ENCODE results near the gene KIAA0825. TPM values are rescaled to one million over a fixed set of nuclear protein-coding genes. Genes with fewer than 3 reads are reported as not detected.

KIAA0825 gene
- total and polyA plus RNA-seq, 2 experiments from 2014 or later = 1.7 to 1.8 TPM

- TF ChIP-seq ZNF114 (CRISPR knock-in tag; IDR thresholded peaks at IDR 0.05) (no peak), EZH2 (IDR thresholded peaks at IDR 0.05; ENCODE audit: low read depth, unreplicated experiment) (no peak), CTCF (conservative IDR thresholded peaks at IDR 0.05; ENCODE audit: low read depth in 2 of 2) (no peak), JUNB (IDR thresholded peaks at IDR 0.05; ENCODE audit: unreplicated experiment) (no peak), NANOG (IDR thresholded peaks at IDR 0.05; ENCODE audit: borderline replicate concordance) (no peak), EZH2phosphoT487 (IDR thresholded peaks at IDR 0.05; ENCODE audit: unreplicated experiment) (no peak), STAT1 (IDR thresholded peaks at IDR 0.05; ENCODE audit: unreplicated experiment) (no peak)
- Histone ChIP-seq H3K9me2 (ENCODE audit: insufficient read depth) (no peaks in the 10 kb centered on the region), H3F3A (replicated peaks; ENCODE audit: low read depth) (no peaks in the 10 kb centered on the region), H3K27ac (ENCODE audit: low read depth) (peak overlapping the region; percentile 39; the same call in 1 of the 2 replicates), H3K27me3 (ENCODE audit: insufficient read depth) (no peaks in the 10 kb centered on the region), H3K4me2 (no peak overlapping the region), H3K4me1 (ENCODE audit: insufficient read depth) (peaks cover 7% of the 10 kb centered on the region; the same call in 1 of the 2 replicates), H3K79me2 (replicated peaks; ENCODE audit: insufficient read depth) (peaks cover 85% of the 10 kb centered on the region), H4K20me1 (replicated peaks; ENCODE audit: insufficient read depth) (no peaks in the 10 kb centered on the region), H2AFZ (no peak overlapping the region), H3K36me3 (ENCODE audit: insufficient read depth) (no peaks in the 10 kb centered on the region), H3K4me3 (no peak overlapping the region)
- H3K9me3 Mint-ChIP-seq = no peaks in the 10 kb centered on the region
- no peaks in the 10 kb centered on the region for H3K27me3 Mint-ChIP-seq (ENCODE audit: insufficient read depth, low read depth, poor library complexity)
- DNase-seq (ENCODE audit: low spot score) (no peak), ATAC-seq (no peak)
- peaks cover 7% of the 10 kb centered on the region; the same call in 2 of the 3 replicates for H3K4me1 Mint-ChIP-seq
- H3K36me3 Mint-ChIP-seq (ENCODE audit: low read depth) = peaks cover 12% of the 10 kb centered on the region
- no peak overlapping the region for H3K4me3 Mint-ChIP-seq
- H3K27ac Mint-ChIP-seq = no peak overlapping the region
Observed at GRCh38 chr5:94304146-94304545, 314.3 kb downstream of the KIAA0825 start.

GRCh38 chr5:94288937-94289336 is 329.5 kb downstream of the KIAA0825 start:
- DNase-seq (ENCODE audit: low spot score) = no peak
- H3K27ac Mint-ChIP-seq = no peak overlapping the region
- Histone ChIP-seq H3F3A (replicated peaks; ENCODE audit: low read depth) (no peaks in the 10 kb centered on the region; the same call in 1 of the 2 replicates), H3K4me2 (no peak overlapping the region), H3K27ac (ENCODE audit: low read depth) (peak overlapping the region; percentile 28; the same call in 1 of the 2 replicates), H2AFZ (no peak overlapping the region), H3K4me3 (no peak overlapping the region), H3K4me1 (ENCODE audit: insufficient read depth) (no peaks in the 10 kb centered on the region), H3K79me2 (replicated peaks; ENCODE audit: insufficient read depth) (peaks cover 65% of the 10 kb centered on the region), H3K27me3 (ENCODE audit: insufficient read depth) (no peaks in the 10 kb centered on the region), H3K9me2 (ENCODE audit: insufficient read depth) (no peaks in the 10 kb centered on the region; the same call in 1 of the 2 replicates), H4K20me1 (replicated peaks; ENCODE audit: insufficient read depth) (0 out of 2 replicates have a peak, but pooled peaks cover 2% of the 10 kb centered on the region), H3K36me3 (ENCODE audit: insufficient read depth) (peaks cover 9% of the 10 kb centered on the region)
- no peak overlapping the region for H3K4me3 Mint-ChIP-seq
- no peak for ATAC-seq
- H3K36me3 Mint-ChIP-seq (ENCODE audit: low read depth) = peaks cover 50% of the 10 kb centered on the region
- 0 out of 3 replicates have a peak, but pooled peaks cover 2% of the 10 kb centered on the region for H3K4me1 Mint-ChIP-seq
- peaks cover 49% of the 10 kb centered on the region for H3K9me3 Mint-ChIP-seq
- peaks cover 14% of the 10 kb centered on the region for H3K27me3 Mint-ChIP-seq (ENCODE audit: insufficient read depth, low read depth, poor library complexity)
- no peak for TF ChIP-seq ZNF331 (CRISPR knock-in tag; IDR thresholded peaks at IDR 0.05; ENCODE audit: low read depth)
- TF ChIP-seq EZH2phosphoT487 (IDR thresholded peaks at IDR 0.05; ENCODE audit: unreplicated experiment) = no peak
- TF ChIP-seq JUNB (IDR thresholded peaks at IDR 0.05; ENCODE audit: unreplicated experiment) = no peak
- TF ChIP-seq NANOG (IDR thresholded peaks at IDR 0.05; ENCODE audit: borderline replicate concordance) = no peak
- no peak for TF ChIP-seq POLR2AphosphoS5 (IDR thresholded peaks at IDR 0.05; ENCODE audit: low read depth)
- TF ChIP-seq ETS1 (IDR thresholded peaks at IDR 0.05) = no peak
- no peak for TF ChIP-seq CTCF (conservative IDR thresholded peaks at IDR 0.05; ENCODE audit: low read depth in 2 of 2)

All from GM23338 (cell line).